Panc1 (cell line): Measurements from ENCODE around the gene GNB2.

ENCODE experiments used
- POLR2AphosphoS5 ChIP-seq: IDR thresholded peaks from 2 replicates; pipeline ENCODE4 v1.6.1; 2012; ENCODE audit warnings: mild to moderate bottlenecking, low read depth, low read length, moderate library complexity
- SIN3A ChIP-seq: IDR thresholded peaks from 2 replicates; pipeline ENCODE4 v1.6.1; 2012; ENCODE audit warnings: low read depth, mild to moderate bottlenecking, low read length, moderate library complexity, borderline replicate concordance; ENCODE audit not compliant: insufficient read depth
- TCF7L2 ChIP-seq: IDR thresholded peaks from 2 replicates; pipeline ENCODE4 v1.6.1; 2011; ENCODE audit warnings: mild to moderate bottlenecking, low read depth, low read length, inconsistent platforms
- TF ChIP-seq, protein P1 (sequence below): fragments of 450-650 bp; IDR thresholded peaks from 2 replicates; pipeline ENCODE4 v1.5.1; 2017; ENCODE audit warnings: mild to moderate bottlenecking

DNA sequence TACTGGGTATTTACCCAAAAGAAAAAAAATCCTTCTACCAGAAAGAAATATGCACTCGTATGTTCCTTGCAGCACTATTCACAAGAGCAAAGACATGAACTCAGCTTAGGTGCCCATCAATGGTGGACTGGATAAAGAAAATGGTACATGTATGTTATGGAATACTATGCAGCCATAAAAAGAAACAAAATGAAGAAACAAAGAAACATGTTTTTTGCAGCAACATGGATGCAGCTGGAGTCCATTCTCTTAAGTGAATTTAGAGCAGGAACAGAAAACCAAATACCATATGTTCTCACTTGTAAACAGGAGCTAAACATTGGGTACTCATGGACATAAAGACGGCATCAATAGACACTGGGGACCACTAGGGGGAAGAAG, 5.5 kb upstream of the GNB2 start:
- TF ChIP-seq SIN3A (no peak), POLR2AphosphoS5 (no peak), TCF7L2 (no peak)
- TF ChIP-seq, protein P1, sequence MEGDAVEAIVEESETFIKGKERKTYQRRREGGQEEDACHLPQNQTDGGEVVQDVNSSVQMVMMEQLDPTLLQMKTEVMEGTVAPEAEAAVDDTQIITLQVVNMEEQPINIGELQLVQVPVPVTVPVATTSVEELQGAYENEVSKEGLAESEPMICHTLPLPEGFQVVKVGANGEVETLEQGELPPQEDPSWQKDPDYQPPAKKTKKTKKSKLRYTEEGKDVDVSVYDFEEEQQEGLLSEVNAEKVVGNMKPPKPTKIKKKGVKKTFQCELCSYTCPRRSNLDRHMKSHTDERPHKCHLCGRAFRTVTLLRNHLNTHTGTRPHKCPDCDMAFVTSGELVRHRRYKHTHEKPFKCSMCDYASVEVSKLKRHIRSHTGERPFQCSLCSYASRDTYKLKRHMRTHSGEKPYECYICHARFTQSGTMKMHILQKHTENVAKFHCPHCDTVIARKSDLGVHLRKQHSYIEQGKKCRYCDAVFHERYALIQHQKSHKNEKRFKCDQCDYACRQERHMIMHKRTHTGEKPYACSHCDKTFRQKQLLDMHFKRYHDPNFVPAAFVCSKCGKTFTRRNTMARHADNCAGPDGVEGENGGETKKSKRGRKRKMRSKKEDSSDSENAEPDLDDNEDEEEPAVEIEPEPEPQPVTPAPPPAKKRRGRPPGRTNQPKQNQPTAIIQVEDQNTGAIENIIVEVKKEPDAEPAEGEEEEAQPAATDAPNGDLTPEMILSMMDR: no peak
